ENCODE data around the gene NIM1K. TPM values are rescaled to one million over a fixed set of nuclear protein-coding genes. Genes with fewer than 3 reads are reported as not detected.
"Not testable (repeated sequence)": the region's sequence is repeated elsewhere in the genome, so short reads cannot be mapped to it uniquely, and the experiment has no call there.

The NIM1K gene
- polyA plus RNA-seq, 1 of the 3 experiments (the other 2 are of a cell fraction): 0.16 TPM

DNA sequence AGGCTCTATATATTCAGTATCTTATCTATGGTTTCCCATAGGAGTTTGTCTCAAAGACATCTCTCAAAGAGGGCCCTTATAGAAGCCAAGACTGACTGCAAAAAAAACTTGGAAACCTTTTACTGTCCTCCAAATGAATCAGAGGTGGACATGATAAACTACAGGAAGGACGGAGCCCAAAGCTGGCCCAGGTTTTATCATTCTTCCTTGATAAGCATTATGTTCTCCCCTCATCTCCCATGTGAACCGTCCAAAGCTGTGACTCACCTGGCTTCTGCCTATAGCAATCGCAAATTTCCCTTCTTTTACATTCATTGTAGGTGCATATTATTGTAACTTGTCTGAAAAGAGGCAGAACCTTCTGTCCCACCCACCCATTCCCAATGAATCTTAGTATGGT is 35.0 kb upstream of the NIM1K start (continued):
- TF ChIP-seq, protein P1, sequence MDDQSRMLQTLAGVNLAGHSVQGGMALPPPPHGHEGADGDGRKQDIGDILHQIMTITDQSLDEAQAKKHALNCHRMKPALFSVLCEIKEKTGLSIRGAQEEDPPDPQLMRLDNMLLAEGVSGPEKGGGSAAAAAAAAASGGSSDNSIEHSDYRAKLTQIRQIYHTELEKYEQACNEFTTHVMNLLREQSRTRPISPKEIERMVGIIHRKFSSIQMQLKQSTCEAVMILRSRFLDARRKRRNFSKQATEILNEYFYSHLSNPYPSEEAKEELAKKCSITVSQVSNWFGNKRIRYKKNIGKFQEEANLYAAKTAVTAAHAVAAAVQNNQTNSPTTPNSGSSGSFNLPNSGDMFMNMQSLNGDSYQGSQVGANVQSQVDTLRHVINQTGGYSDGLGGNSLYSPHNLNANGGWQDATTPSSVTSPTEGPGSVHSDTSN (IDR thresholded peaks at IDR 0.05): no peak
- TF ChIP-seq SMC3 (IDR thresholded peaks at IDR 0.05; ENCODE audit: low read depth, low read length): no peak

DNA sequence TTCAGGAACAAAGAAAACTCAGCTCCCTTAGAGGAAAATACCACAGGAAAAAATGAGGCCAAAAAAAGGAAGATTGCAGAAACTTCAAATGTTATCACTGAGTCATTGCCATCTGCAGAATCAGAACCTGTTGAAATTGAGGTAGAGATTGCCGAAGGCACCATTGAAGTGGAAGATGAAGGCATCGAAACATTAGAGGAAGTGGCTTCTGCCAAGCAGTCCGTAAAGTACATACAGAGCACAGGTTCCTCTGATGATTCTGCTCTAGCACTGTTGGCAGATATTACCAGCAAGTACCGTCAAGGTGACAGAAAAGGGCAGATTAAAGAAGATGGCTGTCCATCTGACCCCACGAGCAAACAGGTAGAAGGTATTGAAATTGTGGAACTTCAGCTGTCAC is 30.8 kb upstream of the NIM1K start:
- H3F3A ChIP-seq (replicated peaks; ENCODE audit: insufficient read depth): no peaks in the 10 kb centered on the region
- CTCF ChIA-PET: interaction anchor here (1.1 kb wide), 1 partner anchor 1104 kb away, joined by 3 read pairs; no protein-coding TSS in a partner anchor
- no peaks in the 10 kb centered on the region for H3K27me3 ChIP-seq (ENCODE audit: insufficient read depth)
- peaks cover 30% of the 10 kb centered on the region; the same call in 1 of the 2 replicates for H3K79me2 ChIP-seq (ENCODE audit: insufficient read depth)
- no peak overlapping the region for H2AFZ ChIP-seq (ENCODE audit: low read depth)
- H3K9me3 ChIP-seq: no peaks in the 10 kb centered on the region
- no peaks in the 10 kb centered on the region for H3K9me2 ChIP-seq
- H3K4me3 ChIP-seq (ENCODE audit: low read depth in 2 of 2, low read length in 1 of 2): no peak overlapping the region
- no peaks in the 10 kb centered on the region for H3K4me1 ChIP-seq (ENCODE audit: control insufficient read depth in 1 of 2, insufficient read depth in 2 of 2, low read depth in 1 of 2, low read length in 1 of 2)
- TF ChIP-seq, protein P2, sequence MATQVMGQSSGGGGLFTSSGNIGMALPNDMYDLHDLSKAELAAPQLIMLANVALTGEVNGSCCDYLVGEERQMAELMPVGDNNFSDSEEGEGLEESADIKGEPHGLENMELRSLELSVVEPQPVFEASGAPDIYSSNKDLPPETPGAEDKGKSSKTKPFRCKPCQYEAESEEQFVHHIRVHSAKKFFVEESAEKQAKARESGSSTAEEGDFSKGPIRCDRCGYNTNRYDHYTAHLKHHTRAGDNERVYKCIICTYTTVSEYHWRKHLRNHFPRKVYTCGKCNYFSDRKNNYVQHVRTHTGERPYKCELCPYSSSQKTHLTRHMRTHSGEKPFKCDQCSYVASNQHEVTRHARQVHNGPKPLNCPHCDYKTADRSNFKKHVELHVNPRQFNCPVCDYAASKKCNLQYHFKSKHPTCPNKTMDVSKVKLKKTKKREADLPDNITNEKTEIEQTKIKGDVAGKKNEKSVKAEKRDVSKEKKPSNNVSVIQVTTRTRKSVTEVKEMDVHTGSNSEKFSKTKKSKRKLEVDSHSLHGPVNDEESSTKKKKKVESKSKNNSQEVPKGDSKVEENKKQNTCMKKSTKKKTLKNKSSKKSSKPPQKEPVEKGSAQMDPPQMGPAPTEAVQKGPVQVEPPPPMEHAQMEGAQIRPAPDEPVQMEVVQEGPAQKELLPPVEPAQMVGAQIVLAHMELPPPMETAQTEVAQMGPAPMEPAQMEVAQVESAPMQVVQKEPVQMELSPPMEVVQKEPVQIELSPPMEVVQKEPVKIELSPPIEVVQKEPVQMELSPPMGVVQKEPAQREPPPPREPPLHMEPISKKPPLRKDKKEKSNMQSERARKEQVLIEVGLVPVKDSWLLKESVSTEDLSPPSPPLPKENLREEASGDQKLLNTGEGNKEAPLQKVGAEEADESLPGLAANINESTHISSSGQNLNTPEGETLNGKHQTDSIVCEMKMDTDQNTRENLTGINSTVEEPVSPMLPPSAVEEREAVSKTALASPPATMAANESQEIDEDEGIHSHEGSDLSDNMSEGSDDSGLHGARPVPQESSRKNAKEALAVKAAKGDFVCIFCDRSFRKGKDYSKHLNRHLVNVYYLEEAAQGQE (IDR thresholded peaks at IDR 0.05; ENCODE audit: low read depth, low read length): no peak
- TF ChIP-seq, protein P3, sequence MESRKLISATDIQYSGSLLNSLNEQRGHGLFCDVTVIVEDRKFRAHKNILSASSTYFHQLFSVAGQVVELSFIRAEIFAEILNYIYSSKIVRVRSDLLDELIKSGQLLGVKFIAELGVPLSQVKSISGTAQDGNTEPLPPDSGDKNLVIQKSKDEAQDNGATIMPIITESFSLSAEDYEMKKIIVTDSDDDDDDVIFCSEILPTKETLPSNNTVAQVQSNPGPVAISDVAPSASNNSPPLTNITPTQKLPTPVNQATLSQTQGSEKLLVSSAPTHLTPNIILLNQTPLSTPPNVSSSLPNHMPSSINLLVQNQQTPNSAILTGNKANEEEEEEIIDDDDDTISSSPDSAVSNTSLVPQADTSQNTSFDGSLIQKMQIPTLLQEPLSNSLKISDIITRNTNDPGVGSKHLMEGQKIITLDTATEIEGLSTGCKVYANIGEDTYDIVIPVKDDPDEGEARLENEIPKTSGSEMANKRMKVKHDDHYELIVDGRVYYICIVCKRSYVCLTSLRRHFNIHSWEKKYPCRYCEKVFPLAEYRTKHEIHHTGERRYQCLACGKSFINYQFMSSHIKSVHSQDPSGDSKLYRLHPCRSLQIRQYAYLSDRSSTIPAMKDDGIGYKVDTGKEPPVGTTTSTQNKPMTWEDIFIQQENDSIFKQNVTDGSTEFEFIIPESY (IDR thresholded peaks at IDR 0.05; ENCODE audit: borderline replicate concordance, low read depth): no peak
- TF ChIP-seq YY1 (IDR thresholded peaks at IDR 0.05; ENCODE audit: low read depth) (no peak), EP300 (IDR thresholded peaks at IDR 0.05; ENCODE audit: borderline replicate concordance in 1 of 2, low read depth in 1 of 2, low read length in 1 of 2) (no peak), RCOR1 (IDR thresholded peaks at IDR 0.05; ENCODE audit: low read length) (no peak), TCF12 (IDR thresholded peaks at IDR 0.05) (no peak), NRF1 (IDR thresholded peaks at IDR 0.05; ENCODE audit: low read depth, low read length) (no peak), MXI1 (IDR thresholded peaks at IDR 0.05; ENCODE audit: low read depth, low read length) (no peak), POLR2AphosphoS5 (IDR thresholded peaks at IDR 0.05; ENCODE audit: low read depth, low read length) (no peak), EZH2phosphoT487 (IDR thresholded peaks at IDR 0.05; ENCODE audit: borderline replicate concordance, low read depth) (no peak)
- TF ChIP-seq, protein P1 (IDR thresholded peaks at IDR 0.05): no peak
- TF ChIP-seq, protein P4, sequence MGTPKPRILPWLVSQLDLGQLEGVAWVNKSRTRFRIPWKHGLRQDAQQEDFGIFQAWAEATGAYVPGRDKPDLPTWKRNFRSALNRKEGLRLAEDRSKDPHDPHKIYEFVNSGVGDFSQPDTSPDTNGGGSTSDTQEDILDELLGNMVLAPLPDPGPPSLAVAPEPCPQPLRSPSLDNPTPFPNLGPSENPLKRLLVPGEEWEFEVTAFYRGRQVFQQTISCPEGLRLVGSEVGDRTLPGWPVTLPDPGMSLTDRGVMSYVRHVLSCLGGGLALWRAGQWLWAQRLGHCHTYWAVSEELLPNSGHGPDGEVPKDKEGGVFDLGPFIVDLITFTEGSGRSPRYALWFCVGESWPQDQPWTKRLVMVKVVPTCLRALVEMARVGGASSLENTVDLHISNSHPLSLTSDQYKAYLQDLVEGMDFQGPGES (IDR thresholded peaks at IDR 0.05; ENCODE audit: low read depth, low read length): no peak
- no peaks in the 10 kb centered on the region for H4K20me1 ChIP-seq (ENCODE audit: insufficient read depth)
- H3K36me3 ChIP-seq (replicated peaks in 1 of 2; ENCODE audit: control insufficient read depth in 1 of 2, insufficient read depth in 2 of 2, low read length in 1 of 2): peaks cover 25 to 28% of the 10 kb centered on the region in 2 experiments
- H3K4me2 ChIP-seq: no peak overlapping the region
- H3K27ac ChIP-seq (ENCODE audit: low read depth in 2 of 2, low read length in 1 of 2): no peak overlapping the region
- WGBS (ENCODE audit: low lambda C conversion rate): 95% methylated on average over 5 of the region's 5 CpGs
- no peak overlapping the region for H3K9ac ChIP-seq
- POLR2A ChIA-PET: no interaction called here
- DNase-seq: no peak

DNA sequence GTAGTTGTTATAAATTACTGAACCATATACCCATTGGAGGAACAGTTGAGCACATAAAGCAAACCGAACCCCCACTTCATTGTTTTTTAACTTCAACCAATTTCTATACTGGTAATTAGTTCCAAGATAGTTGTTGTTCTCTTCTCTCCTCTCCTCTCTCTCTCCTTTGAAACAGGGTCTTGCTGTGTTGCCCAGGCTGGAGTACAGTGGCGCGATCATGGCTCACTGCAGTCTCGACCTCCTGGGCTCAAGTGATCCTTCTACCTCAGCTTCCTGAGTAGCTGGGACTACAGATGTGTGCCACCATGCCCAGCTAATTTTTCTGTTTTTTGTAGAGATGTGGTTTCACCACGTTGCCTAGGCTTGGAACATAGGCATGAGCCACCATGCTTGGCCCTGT is 27.2 kb upstream of the NIM1K start:
- H3K9me3 ChIP-seq; H3F3A ChIP-seq (replicated peaks; ENCODE audit: insufficient read depth); DNase-seq; CTCF ChIA-PET; H3K27ac ChIP-seq (ENCODE audit: low read depth in 2 of 2, low read length in 1 of 2); H2AFZ ChIP-seq (ENCODE audit: low read depth); H3K4me3 ChIP-seq (ENCODE audit: low read depth in 2 of 2, low read length in 1 of 2); H3K79me2 ChIP-seq (ENCODE audit: insufficient read depth); POLR2A ChIA-PET; H3K9ac ChIP-seq; H3K4me1 ChIP-seq (ENCODE audit: control insufficient read depth in 1 of 2, insufficient read depth in 2 of 2, low read depth in 1 of 2, low read length in 1 of 2); H4K20me1 ChIP-seq (ENCODE audit: insufficient read depth); H3K4me2 ChIP-seq; H3K9me2 ChIP-seq; H3K27me3 ChIP-seq (ENCODE audit: insufficient read depth): not testable (repeated sequence)
- 87% methylated on average over 5 of the region's 5 CpGs for WGBS (ENCODE audit: low lambda C conversion rate)
- H3K36me3 ChIP-seq (replicated peaks in 1 of 2; ENCODE audit: control insufficient read depth in 1 of 2, insufficient read depth in 2 of 2, low read length in 1 of 2): peaks cover 25 to 36% of the 10 kb centered on the region in 2 experiments
